NCI-H446 (cell line): ENCODE results near the gene TEKT2.

Experiments used
- DNase-seq, 2 experiments: peaks; one replicate each; lab custom pipeline; 2025; lab: John Stamatoyannopoulos, UW

TEKT2 gene

GRCh38 chr1:36087233-36088123, 3.6 kb downstream of the TEKT2 start:
- no peak for DNase-seq

- no peak for DNase-seq
Observed at GRCh38 chr1:36088265-36088576, 4.3 kb downstream of the TEKT2 start.

DNA sequence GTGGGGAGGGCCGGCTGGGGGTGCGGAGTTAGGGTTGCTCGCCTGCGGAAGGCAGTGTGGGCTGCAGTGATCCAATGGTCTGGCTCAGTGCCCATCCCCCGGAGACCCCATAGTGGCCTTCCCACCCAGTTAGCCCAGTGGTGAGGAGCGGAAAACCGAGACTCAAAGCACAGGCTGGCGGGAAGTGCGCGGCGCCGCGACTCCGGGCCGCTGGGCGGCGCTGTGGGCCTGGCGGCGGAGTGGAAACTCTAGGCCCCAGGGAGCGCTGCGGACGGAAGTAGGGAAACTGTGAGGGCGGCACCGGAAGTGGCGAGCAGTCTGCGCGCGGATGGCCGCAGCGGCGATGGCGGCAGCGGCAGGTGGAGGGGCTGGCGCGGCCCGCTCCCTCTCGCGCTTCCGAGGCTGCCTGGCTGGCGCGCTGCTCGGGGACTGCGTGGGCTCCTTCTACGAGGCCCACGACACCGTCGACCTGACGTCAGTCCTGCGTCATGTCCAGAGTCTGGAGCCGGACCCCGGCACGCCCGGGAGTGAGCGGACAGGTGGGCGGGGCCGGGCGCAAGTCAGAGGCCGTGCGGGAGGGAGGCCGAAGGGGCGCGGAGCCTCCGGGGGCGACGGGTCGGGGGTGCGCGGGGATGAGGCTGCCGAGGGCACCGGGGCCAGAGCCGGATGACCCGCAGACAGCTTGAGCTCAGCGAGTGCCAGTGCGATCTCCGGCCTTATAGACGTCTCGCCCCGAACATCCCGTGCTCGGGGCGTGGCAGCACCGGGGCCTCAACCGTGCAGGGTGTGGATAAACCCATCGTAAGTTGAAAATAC, 4.9 kb downstream of the TEKT2 start, which contains the start of gene ADPRS:
Gene ADPRS, plus strand, starts transcription at position 316 of the 816 bp plus-strand sequence. Its CDS starts 13 bp downstream, at position 329.
- peak; percentile 77 to 93 for DNase-seq

GRCh38 chr1:36089393-36090121, 5.7 kb downstream of the TEKT2 start:
- no peak for DNase-seq

- no peak for DNase-seq
Observed at GRCh38 chr1:36091141-36091540, 7.2 kb downstream of the TEKT2 start.

DNA sequence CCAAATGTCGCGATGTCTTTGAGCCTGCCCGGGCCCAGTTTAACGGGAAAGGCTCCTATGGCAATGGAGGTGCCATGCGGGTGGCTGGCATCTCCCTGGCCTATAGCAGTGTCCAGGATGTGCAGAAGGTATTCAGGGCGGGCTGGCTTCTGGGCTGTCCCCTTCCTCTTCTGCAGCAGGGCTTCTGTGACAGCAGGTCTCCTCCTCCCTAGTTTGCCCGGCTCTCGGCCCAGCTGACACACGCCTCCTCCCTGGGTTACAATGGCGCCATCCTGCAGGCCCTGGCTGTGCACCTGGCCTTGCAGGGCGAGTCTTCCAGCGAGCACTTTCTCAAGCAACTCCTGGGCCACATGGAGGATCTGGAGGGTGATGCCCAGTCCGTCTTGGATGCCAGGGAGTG, 7.8 kb downstream of the TEKT2 start:
- no peak for DNase-seq

- DNase-seq = no peak
Observed at GRCh38 chr1:36092166-36092797, 8.4 kb downstream of the TEKT2 start.

DNA sequence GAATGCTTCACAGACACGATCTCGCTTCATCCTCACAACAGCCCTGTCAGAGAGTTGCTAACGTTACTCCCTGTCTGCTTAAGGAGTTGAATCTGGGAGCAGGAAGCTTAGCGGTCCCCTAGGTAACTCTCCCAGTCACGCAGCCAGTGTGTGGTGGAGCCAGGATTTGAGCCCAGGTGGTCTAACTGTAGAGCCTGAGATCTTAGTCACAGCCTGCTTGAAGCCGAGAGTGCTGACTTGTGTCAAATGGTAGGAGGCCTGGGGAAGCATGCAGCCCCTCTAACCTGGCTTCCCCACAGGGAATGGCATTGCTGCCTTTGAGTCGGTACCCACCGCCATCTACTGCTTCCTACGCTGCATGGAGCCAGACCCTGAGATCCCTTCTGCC, 8.9 kb downstream of the TEKT2 start:
- DNase-seq = no peak

DNA sequence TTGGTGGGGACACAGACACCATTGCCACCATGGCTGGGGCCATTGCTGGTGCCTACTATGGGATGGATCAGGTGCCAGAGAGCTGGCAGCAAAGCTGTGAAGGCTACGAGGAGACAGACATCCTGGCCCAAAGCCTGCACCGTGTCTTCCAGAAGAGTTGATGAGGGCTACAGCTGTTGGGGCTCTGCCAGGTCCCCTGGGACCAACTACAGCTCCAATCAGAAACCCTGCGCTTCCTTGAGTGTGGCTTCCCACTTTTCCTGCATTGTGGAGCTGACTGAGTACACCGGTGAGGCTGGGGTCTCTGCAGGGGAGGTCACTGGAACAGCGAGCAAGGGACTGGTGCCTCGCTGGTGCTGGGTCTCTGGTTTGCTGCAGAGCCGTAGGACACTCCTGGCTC, 9.3 kb downstream of the TEKT2 start:
- DNase-seq = peak in 1 of 2 experiments; percentile 75

GRCh38 chr1:36093929-36094328, 10.0 kb downstream of the TEKT2 start:
- peak; percentile 30 to 73 for DNase-seq

DNA sequence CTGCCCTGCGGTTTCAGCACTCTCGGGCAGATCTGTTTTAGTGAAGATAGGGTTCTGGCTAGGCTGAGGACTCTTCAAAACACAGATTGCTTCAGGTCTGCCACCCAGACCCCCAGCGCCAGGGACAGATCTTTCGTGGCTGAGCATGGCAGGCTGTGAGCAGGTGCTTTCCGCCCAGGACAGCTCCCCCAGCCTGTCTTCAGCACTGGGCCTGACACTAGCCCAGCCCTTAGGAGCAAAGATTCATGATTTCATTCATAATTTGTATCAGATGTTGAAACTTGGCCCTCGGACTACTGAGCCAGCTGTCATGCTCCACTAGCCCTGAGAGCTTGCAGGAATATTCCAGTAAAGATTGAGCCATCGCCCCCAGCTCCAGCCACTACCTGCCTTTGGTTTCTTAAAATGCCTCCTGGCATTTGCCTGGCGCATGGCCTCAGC, 10.7 kb downstream of the TEKT2 start:
- peak in 1 of 2 experiments; percentile 68 for DNase-seq

- DNase-seq = no peak
Observed at GRCh38 chr1:36095760-36096405, 12.0 kb downstream of the TEKT2 start.

GRCh38 chr1:36096500-36097432, 12.9 kb downstream of the TEKT2 start:
- DNase-seq = peak in 1 of 2 experiments; percentile 31

DNA sequence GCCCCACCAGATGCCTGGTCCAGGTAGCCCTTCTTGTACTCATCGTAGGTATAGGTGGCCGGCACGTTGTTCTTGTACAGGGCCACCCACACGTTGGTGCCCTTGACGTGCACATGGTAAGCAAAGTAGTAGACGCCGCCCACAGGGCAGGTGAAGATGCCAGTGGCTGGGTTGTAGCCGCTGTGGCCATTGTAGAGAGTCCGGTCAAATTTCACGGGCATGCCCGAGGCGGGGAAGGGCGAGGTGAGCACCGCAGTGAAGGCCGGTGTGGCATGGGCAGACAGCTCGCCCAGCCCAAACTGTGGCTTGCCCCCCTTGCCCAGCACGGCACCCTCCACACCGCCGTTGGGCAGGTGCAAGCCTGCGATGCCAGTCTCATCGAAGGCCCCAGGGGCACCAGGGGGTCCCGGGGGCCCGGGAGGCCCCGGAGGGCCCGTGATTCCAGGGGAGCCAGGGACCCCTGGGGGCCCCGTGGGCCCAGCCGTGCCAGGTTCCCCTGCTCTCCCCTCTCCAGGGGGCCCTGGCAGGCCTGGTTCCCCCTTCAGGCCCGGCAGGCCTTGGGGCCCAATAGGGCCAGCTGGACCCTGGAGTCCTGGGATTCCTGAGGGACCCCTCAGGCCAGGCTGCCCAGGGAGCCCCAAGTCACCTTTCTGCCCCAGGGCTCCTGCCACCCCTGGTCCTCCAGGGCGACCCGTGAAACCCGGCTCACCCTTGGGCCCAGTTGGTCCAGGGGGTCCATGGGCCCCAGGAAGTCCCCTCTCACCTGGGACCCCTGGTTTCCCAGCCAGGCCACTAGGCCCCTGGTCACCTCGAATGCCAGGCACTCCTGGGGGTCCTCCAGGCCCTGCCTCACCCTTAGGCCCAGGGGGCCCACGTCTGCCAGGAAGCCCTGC, 14.0 kb downstream of the TEKT2 start:
- DNase-seq = no peak

DNA sequence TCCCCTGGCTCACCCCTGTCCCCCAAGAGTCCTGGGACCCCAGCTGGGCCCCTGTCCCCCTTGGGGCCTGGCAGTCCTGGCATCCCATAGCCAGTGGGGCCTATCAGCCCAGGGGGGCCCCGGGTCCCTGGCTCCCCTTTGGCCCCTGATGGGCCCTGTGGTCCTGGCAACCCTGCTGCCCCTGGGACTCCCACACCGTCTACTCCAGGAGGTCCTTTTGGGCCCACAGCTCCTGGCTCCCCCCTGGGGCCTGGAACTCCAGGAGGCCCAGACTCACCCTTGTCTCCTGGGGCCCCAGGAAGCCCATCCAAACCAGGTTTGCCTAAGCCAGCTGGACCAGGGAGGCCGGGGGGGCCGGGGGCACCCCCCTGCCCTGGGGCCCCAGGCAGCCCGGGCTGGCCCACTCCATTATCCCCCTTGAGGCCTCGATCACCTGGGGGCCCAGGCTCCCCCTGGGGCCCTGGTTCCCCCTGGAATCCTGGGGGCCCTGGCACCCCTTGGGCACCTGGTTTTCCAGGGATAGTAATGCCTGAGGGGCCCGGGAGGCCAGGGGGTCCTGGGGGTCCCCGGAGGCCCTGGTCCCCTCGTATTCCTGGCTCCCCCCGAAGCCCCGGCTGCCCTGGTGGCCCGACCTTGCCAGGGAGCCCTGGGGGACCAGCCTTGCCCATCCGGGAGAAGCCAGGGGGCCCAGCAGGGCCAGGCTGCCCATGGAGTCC, 14.9 kb downstream of the TEKT2 start:
- DNase-seq = no peak

DNA sequence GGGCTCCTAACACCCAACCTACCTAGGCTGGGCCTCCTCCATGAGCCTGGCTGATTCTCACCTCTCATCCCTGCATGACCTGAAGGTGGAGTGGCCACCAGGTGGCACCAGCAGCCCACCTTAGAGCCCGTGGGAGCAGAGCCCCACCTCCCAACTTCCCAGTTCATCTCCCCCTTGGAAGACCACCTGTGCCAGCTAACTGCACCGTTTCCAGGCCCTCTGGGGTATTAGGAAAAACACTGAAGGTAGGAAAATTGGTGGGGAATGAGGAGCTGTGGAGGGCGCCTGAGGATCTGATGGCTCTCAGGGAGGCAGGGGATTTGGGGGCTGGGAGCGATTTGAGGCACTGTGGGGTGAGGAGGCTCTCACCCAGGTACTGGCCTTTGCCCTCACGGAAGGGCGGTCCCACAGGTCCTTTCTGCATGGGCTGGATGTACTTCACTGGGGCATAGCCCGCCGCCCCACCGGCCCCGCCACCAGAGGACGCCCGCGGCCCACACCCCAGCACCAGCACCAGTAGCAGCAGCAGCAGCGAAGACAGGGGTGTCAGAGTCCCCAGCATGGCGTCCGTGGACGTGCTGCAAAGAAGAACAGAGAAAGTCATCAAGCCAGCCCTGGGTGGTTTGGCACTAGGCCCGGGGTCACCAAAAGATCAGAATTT, 15.9 kb downstream of the TEKT2 start:
- DNase-seq = peak; percentile 77 to 89

DNA sequence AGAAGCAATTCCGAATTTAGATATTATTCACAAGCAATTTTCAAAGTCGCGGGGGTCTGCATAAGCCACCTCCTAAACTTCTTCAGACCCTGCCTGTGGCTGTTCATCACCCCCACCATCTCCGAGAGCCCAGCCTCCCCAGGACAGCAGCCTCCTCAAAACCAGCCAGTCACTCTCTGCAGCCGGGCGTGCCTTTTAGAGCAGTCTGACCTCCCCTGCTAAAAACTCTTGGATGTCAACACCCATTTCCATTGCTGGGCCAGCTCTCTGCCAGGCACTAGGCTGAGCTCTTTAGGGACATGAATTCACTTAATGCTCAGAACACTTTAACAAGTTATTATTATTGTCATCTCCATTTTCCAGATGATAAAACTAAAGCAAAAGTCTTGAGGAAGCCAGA, 16.5 kb downstream of the TEKT2 start:
- DNase-seq = no peak

- no peak for DNase-seq
Observed at GRCh38 chr1:36101546-36101945, 17.7 kb downstream of the TEKT2 start.
